NCI-H2081 treated with DMSO at 0.1 percent for 48 hours (cell line): ENCODE measurements around the gene ENPP1.

Experiments used
- DNase-seq: peaks from one replicate; lab custom pipeline; 2025; lab: John Stamatoyannopoulos, UW

The ENPP1 gene

GRCh38 chr6:131916847-131917246, 109.0 kb downstream of the ENPP1 start:
- DNase-seq, result no peak

GRCh38 chr6:131917318-131917717, 109.5 kb downstream of the ENPP1 start:
- no peak for DNase-seq

DNA sequence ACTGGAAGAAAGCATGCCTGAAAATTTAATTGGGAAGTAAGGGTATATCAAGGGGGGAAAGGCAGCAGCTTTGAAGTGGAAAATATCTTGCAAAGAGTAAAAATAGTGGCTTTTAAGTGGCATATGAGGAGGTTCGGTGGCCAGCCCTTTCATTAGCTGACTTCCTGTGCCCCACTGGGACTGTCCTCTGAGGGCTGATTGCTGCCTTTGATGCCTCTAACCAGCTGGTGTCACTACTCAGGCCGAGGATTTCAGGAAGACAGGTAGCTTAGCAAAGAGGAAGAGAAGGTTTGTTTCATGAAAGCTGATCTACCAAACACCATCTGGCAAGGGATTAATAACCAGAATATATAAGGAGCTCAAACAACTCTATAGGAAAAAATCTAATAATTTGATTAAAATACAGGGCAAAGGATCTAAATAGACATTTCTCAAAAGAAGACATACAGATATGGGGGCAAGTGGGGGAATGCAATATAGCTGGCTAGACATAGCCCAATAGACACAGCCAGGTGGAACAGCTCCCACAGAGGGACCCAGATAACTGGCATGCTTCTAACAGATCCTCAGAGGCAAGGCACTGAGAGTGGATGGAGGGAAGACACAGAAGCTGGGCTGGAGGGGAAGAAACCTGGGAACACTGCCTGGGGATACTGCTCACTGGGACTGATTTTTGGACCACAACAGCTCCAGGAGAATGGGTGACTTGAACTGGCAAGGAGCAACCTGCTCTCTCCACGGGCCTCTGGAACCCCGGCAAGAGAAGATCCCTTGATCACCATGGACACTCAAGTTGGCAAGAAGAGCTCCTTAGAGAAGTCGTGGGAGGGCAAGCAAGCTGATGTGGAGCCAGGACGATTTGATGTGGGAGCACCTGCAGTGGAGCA, 110.2 kb downstream of the ENPP1 start:
- no peak for DNase-seq

DNA sequence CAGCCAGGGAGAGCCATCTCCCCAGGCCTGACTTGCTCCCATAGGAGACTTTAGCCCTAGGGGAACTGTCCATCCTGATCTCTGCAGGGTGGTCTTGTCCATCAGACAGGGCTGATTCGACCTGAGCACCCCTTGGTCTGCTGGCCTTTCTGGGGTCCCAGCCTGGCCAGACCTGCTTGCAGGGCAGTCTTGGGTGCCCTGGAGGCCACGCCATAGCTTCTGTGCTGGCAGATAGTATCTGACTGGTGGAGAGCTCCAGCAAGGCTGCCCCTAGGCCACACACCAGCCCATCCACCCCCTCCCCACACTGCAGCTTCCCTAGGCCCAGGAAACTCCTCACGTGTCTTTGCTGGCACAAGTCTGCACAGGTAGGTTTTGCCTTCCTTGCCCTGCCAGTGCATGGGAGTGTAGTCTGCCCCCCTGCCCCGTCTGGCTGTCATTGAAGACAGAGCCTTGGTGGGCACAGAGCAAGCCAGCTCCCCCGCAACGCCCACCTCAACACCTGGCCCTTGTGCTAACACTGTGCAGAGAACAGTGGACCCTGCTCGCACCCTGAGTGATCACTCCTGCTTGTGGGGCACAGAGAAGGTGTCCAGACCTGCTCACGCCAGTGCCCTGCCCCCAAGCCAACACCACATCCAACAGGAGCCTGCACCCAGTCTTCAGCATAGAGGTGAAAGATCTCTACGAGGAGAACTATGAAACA, 111.0 kb downstream of the ENPP1 start:
- DNase-seq, result no peak

DNA sequence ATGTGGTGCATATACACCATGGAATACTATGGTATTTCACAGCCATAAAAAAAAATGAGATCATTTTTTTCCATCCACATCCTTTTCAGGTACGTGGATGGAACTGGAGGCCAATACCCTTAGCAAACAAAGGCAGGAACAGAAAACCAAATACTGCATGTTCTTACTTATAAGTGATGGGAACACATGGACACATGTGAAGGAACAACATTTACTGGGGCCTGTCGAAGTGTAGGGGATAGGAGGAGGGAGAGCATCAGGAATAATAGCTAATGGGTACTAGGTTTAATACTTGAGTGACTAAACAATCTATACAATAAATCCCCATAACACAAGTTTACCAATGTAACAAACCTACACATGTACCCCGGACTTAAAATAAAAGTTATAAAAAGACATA, 112.8 kb downstream of the ENPP1 start:
- no peak for DNase-seq

- no peak for DNase-seq
Measured at GRCh38 chr6:131923356-131923755, 115.5 kb downstream of the ENPP1 start.

GRCh38 chr6:131924881-131925474, 117.2 kb downstream of the ENPP1 start:
- DNase-seq, result peak; percentile 10

- no peak for DNase-seq
Measured at GRCh38 chr6:131929264-131929663, 121.4 kb downstream of the ENPP1 start.

GRCh38 chr6:131929976-131930375, 122.2 kb downstream of the ENPP1 start:
- no peak for DNase-seq

DNA sequence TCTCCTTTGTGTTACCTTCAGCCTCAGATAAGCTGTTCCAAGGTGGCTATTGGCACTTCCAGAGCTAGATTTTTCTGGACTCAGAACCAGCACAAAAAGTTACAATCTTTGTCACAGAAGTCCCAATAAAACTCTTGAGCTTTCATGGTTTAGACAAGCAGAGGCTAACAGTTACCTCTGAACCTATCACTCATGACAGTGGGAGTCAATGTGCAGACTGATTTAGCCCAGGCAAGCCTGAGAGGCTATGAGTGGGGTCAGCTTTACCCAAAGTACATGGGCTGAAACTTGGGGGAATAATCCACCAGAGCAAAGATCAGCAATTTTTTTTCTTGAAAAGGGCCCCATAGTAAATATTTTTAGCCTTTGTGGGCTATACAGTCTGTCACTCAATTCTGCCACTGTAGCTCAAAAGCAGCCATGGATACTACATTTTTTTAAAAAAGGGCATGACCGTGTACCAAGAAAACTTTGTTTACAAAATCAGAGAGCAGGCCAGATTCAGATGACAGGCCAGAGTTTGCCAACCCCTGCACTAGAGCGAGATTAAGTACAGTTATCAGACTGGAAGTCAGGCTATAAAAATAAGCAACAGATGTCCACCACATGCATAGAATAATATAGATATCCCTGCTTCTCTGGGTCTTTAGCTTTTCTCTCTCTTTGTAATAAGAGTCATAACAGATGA, 123.4 kb downstream of the ENPP1 start:
- DNase-seq, result no peak

DNA sequence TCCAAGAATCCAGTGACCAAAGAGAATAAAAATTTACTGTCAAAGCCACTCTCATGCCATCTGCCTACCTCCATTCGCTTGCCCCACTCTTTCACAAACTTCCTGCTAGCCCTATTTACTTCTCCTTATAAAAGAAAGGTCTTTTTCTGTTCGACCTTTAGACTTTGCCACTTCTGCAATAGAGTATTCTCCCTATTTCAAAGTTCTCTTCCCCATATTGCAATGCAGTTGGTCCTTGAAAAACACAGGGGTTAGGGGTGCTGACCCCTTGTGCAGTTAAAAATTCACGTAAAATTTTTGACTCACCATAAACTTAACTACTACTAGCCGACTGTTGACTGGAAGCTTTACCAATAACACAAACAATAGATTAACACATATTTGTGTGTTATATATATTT, 128.3 kb downstream of the ENPP1 start:
- DNase-seq, result no peak

- no peak for DNase-seq
Measured at GRCh38 chr6:131937226-131937625, 129.4 kb downstream of the ENPP1 start.

DNA sequence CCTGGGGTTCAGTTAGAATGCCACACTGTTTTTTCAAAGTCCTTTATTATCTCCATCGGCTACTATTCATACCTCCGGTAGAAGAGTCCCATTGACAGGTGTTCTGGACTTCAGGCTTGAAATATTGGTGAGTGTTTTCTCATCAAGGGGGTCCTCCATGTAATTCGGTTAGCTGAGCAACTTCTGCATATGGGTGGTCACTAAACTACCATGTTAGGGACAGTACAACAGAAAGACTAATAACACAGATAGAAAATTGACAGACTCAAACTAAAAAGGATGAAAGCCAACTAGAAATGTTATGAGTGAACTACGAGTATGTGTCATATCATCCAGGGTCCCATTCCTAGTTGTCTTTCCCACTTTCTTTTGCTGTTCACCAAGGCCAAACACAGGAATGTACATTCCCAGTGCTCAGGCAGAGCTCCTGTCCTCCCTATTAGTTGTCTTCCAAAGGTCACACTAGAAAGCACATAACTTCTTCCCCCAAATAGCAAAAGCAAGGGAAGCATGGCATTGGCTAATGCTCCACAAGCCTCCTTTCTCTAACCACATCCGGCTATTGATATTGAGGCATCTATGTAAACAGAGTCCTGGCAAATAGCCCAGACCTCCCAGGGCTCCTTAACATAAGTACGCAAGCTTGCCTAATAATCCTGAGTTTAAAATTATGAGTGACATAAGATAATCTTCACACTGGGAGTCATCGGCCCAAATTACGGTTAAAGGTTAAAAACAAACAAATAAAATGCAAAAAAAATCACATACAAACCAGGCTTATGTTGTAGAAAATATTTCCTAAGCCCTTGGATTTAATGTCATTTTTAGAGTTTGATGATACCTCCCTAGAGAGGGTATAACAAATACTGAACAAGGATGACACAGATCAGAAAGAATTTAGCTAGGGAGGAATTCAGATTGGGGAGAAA, 130.1 kb downstream of the ENPP1 start:
- no peak for DNase-seq
